NOMO-1 treated with dmso at 0.1 percent for 144 hours (cell line): ENCODE results near the gene GPR158.
A peak's percentile ranks its signal among the peaks of the same experiment; 100 is the strongest.

ENCODE experiments used
- DNase-seq: peaks from one replicate; lab custom pipeline; 2025; ENCODE audit not compliant: unreplicated experiment; lab: John Stamatoyannopoulos, UW

Gene GPR158

GRCh38 chr10:25392132-25392531 lies 217.3 kb downstream of the GPR158 start:
- no peak for DNase-seq

GRCh38 chr10:25393621-25394020 lies 218.8 kb downstream of the GPR158 start:
- DNase-seq: no peak

GRCh38 chr10:25398680-25399079 lies 223.9 kb downstream of the GPR158 start:
- DNase-seq: no peak

- DNase-seq: no peak
These were observed 231.1 kb downstream of the GPR158 start for GRCh38 chr10:25405871-25406270.

- no peak for DNase-seq
These were observed 242.8 kb downstream of the GPR158 start for GRCh38 chr10:25417611-25418010.

- no peak for DNase-seq
These were observed 251.0 kb downstream of the GPR158 start for GRCh38 chr10:25425776-25426175.

- DNase-seq: no peak
These were observed 261.6 kb downstream of the GPR158 start for GRCh38 chr10:25436431-25436830.

- peak; percentile 52 for DNase-seq
These were observed 266.5 kb downstream of the GPR158 start for GRCh38 chr10:25441270-25441669.

GRCh38 chr10:25444266-25444665 lies 269.5 kb downstream of the GPR158 start:
- DNase-seq: no peak

GRCh38 chr10:25451401-25451800 lies 276.6 kb downstream of the GPR158 start:
- peak; percentile 63 for DNase-seq

- DNase-seq: no peak
These were observed 278.8 kb downstream of the GPR158 start for GRCh38 chr10:25453619-25454018.

- DNase-seq: no peak
These were observed 281.3 kb downstream of the GPR158 start for GRCh38 chr10:25455980-25456567.

GRCh38 chr10:25457552-25457951 lies 282.8 kb downstream of the GPR158 start:
- DNase-seq: no peak

- peak; percentile 54 for DNase-seq
These were observed 291.0 kb downstream of the GPR158 start for GRCh38 chr10:25465582-25466372.

GRCh38 chr10:25467881-25468280 lies 293.1 kb downstream of the GPR158 start:
- no peak for DNase-seq

GRCh38 chr10:25481467-25481866 lies 306.7 kb downstream of the GPR158 start:
- DNase-seq: no peak

GRCh38 chr10:25483999-25484398 lies 309.2 kb downstream of the GPR158 start:
- DNase-seq: no peak

GRCh38 chr10:25487266-25487665 lies 312.5 kb downstream of the GPR158 start:
- no peak for DNase-seq

GRCh38 chr10:25492040-25492439 lies 317.2 kb downstream of the GPR158 start:
- DNase-seq: no peak

- no peak for DNase-seq
These were observed 317.9 kb downstream of the GPR158 start for GRCh38 chr10:25492680-25493079.

GRCh38 chr10:25493122-25493893 lies 318.5 kb downstream of the GPR158 start:
- no peak for DNase-seq

- DNase-seq: no peak
These were observed 322.4 kb downstream of the GPR158 start for GRCh38 chr10:25497246-25497645.
